ENCODE measurements around the gene AEN. TPM values are rescaled to one million over a fixed set of nuclear protein-coding genes. Genes with fewer than 3 reads are reported as not detected.
A peak's percentile ranks its signal among the peaks of the same experiment; 100 is the strongest.

AEN gene
- total RNA-seq, 2 donors from 2014 or later, result 13.8 to 23.8 TPM

DNA sequence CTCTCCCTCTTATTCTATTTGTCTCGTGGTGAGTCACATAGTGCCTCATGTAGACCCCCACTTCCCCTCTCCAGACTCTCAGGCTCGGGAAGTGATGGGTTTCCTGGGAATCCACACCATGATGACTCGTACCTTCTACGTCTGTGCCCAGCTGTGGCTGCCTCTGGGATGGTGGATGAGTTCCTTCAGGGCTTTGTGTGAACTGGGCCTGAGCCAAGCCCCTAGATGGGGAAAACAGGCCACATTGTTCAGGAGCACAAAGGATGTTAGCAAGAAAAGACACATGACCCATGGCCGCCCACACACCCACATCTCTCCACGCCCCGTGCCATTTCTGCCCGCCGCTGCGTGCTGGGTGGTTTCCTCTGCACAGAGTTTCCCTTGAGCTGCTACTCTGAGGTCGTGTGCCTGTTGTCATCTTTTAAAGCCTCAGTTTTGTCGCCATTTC lies 28.2 kb downstream of the AEN start:
- no peak for TF ChIP-seq CTCF (IDR thresholded peaks at IDR 0.05)
- Histone ChIP-seq H3K9ac (ENCODE audit: low read depth in 2 of 2, low read length in 2 of 2) (no peak overlapping the region), H3K36me3 (no peaks in the 10 kb centered on the region), H3K27ac (peak overlapping the region; percentile 71), H3K4me3 (no peak overlapping the region), H3K27me3 (no peaks in the 10 kb centered on the region), H3K4me1 (peaks cover 17% of the 10 kb centered on the region), H3K9me3 (no peaks in the 10 kb centered on the region)
- DNase-seq, result peak; percentile 22
- intact Hi-C loops (cut with DNase I), result no loop called here

DNA sequence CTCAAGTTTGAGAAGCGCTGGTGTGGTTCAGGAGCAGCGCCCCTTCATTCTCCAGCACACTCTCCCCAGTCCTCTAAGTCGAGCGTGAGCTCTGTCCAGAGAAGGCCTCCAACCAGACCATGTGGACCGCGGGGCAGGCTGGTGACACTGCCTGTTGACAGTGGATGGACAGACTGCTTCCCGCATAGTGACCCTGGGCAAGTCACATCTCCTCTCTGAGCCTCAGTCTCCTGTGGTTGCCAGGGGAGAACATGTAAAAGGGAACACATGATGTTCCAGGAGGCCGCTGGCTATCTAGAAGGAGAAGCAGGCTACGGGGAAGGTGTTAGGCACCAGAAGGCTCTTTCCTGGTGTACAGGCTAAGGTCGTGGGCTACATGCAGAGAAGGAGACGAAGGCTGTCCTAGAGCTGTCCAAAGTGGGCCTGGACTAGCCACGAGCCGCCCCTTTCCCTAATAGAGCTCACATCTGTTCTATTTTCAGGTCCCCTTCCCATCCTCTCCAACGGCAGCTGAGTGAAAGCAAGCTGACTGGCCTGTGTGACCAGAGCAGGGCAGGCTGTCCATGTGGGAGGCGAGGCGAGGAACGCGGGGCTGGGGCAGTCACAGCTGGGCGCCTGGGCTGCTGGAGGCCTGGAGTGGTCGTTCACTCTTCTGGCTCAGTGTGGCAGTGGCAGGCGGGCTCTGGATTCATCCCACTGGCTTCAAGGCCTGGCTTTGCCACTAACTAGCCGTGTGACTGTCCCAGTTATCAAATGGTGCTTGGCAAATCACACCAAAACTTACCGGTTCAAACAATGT lies 28.8 kb downstream of the AEN start:
- H3K27ac ChIP-seq, result peak overlapping the region; percentile 47
- peaks cover 17% of the 10 kb centered on the region for H3K4me1 ChIP-seq
- no peaks in the 10 kb centered on the region for H3K27me3 ChIP-seq
- no peak for TF ChIP-seq CTCF (IDR thresholded peaks at IDR 0.05)
- H3K9ac ChIP-seq (ENCODE audit: low read depth in 2 of 2, low read length in 2 of 2), result no peak overlapping the region
- H3K9me3 ChIP-seq, result no peaks in the 10 kb centered on the region
- no peaks in the 10 kb centered on the region for H3K36me3 ChIP-seq
- H3K4me3 ChIP-seq, result no peak overlapping the region
- DNase-seq, result peak; percentile 15
- intact Hi-C loops (cut with DNase I), result no loop called here

DNA sequence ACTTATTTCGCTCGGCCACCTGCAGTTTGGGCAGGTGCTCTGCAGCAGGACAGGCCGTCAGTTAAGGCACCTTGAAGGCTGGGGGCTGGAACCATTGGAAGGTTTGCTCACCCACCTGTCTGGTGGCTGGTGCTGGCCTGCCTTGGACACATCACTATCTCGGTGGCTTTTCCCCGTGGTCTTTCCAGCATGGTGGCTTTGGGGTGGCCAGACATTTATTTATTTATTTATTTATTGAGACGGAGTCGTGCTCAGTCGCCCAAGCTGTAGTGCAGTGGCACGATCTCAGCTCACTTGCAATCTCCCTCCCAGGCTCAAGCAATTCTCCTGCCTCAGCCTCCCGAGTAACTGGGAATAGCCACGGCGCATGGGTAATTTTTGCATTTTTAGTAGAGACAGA lies 29.4 kb downstream of the AEN start:
- Histone ChIP-seq H3K4me1 (peaks cover 17% of the 10 kb centered on the region), H3K9me3 (no peaks in the 10 kb centered on the region), H3K4me3 (no peak overlapping the region), H3K36me3 (no peaks in the 10 kb centered on the region), H3K9ac (ENCODE audit: low read depth in 2 of 2, low read length in 2 of 2) (no peak overlapping the region), H3K27me3 (no peaks in the 10 kb centered on the region), H3K27ac (no peak overlapping the region)
- no peak for TF ChIP-seq CTCF (IDR thresholded peaks at IDR 0.05)
- peak; percentile 7 for DNase-seq
- intact Hi-C loops (cut with DNase I), result no loop called here

DNA sequence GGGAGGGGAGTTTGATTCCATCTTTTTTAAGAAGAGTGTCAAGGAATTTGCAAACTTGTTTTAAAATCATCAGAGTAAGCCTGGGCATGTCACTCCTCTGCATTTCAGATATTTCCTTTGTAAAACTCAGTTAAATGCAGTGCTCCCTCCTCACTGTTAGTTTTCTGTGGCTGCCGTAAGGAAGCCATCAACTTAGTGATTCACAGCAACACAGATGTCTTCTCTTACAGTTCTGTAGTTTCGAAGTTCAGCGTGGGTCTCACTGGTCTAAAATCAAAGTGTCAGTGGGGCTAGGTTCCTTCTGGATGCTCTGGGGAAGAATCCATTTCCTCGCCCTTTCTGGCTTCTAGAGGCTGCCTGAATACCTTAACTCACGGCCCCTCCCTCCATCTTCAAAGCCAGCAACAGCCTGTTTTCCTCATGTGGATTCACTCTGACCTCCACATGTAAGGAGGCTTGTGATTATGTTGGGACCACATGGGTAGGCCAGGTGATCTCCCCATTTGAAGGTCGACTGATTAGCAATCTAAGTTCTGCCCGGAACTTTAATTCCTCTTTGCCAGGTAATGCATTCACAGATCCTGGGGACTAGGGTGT lies 30.1 kb downstream of the AEN start:
- H3K4me1 ChIP-seq, result peaks cover 17% of the 10 kb centered on the region

GRCh38 chr15:88651971-88652370 lies 30.8 kb downstream of the AEN start:
- intact Hi-C loops (cut with DNase I), result no loop called here
- H3K4me1 ChIP-seq, result peaks cover 17% of the 10 kb centered on the region
- no peaks in the 10 kb centered on the region for H3K9me3 ChIP-seq
- no peak overlapping the region for H3K4me3 ChIP-seq
- peak; percentile 16 for DNase-seq
- H3K27me3 ChIP-seq, result no peaks in the 10 kb centered on the region
- H3K27ac ChIP-seq, result no peak overlapping the region
- no peaks in the 10 kb centered on the region for H3K36me3 ChIP-seq
- no peak for TF ChIP-seq CTCF (IDR thresholded peaks at IDR 0.05)
- H3K9ac ChIP-seq (ENCODE audit: low read depth in 2 of 2, low read length in 2 of 2), result no peak overlapping the region

More for the DNA sequence above, 30.1 kb downstream of the AEN start:
- Histone ChIP-seq H3K27ac (no peak overlapping the region), H3K9me3 (no peaks in the 10 kb centered on the region), H3K4me3 (no peak overlapping the region), H3K36me3 (no peaks in the 10 kb centered on the region), H3K27me3 (no peaks in the 10 kb centered on the region), H3K9ac (ENCODE audit: low read depth in 2 of 2, low read length in 2 of 2) (no peak overlapping the region)
- peak; percentile 10 for DNase-seq
- no peak for TF ChIP-seq CTCF (IDR thresholded peaks at IDR 0.05)
- intact Hi-C loops (cut with DNase I), result no loop called here
